Adipose tissue (tissue), 3 donors: Measurements from ENCODE around the gene KNSTRN. TPM values are rescaled to one million over a fixed set of nuclear protein-coding genes. Genes with fewer than 3 reads are reported as not detected.

ENCODE experiments used
- H3K27ac ChIP-seq: one replicate; pipeline ENCODE4 v1.5.1; 2013; ENCODE audit warnings: low read depth, low read length
- WGBS, 3 donors: extraction: QIAGEN DNeasy Blood & Tissue Kit; methylation state at CpG; one replicate each; pipeline ENCODE4 v1.1.7; 2013; 5-methylcytosine and 5-hydroxymethylcytosine counted together
- polyA plus RNA-seq, 3 donors: library from polyadenylated mRNA; stranded (reverse); fragments of 200-250 nt; gene quantifications; one replicate each; pipeline ENCODE4 v1.2.3, GENCODE V29; 2013
- donor health status: healthy with polysubstance abuse.
- donor health status: Bipolar disorder and iron deficiency.
- donor health status: healthy.

Gene KNSTRN
- polyA plus RNA-seq, 3 donors = 3.2 to 6.6 (median 6.6) TPM

DNA sequence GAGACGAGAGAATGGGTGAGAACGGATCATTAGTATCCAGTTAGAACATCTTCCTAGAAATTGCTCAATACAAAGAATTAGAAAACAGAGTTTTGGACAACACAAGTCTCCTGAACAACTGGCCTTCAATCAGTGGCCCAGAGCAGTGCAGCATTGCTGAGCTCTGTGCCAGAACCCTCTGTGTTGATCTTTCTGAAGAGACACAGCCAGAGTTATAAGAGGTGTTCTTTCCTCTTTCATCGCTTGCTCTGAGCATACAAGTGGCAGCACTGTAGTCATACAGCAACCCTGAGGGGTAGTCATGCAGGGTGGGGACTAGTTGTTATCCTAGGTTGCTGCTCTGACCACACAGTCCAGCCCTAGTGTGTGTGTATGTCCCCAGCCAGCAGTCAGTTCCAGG, 4.0 kb downstream of the KNSTRN start:
- 92 to 98% (median 93%) methylated on average over 3 of the region's 3 CpGs for WGBS, 3 donors

DNA sequence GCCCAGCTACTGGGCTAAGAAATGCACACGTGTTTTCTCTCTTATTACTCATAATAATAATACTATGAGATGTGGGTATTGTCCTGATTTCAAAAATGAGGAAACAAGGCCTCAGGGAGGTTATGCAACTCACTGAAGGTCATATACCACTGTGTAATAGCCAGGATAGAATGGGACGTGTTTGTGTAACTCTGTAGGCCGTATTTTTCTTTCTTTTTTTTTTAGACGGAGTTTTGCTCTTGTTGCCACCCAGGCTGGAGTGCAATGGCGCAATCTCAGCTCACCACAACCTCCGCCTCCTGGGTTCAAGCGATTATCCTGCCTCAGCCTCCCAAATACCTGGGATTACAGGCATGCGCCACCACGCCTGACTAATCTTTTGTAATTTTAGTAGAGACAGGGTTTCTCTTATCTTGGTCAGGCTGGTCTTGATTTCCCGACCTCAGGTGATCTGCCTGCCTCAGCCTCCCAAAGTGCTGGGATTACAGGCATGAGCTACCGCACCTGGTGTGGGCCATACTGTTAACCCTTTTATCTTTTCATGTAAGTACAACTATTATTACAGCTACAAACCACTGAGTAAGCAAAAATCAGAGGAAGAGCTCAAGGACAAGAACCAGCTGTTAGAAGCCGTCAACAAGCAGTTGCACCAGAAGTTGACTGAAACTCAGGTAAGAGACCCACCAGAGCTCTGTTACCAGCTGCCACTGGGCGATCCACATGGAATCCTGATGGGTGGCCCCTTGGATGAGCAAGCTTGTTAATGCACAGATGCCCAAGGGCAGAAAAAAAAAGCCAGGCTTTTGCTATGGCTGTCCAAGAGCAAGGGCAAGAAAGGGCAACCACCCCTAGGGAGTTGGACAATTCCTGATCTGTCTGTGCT, 6.7 kb downstream of the KNSTRN start:
- 66 to 91% (median 69%) methylated on average over 13 of the region's 13 CpGs for WGBS, 3 donors
- no peak overlapping the region for H3K27ac ChIP-seq

More for the DNA sequence above, 4.0 kb downstream of the KNSTRN start:
- no peak overlapping the region for H3K27ac ChIP-seq

DNA sequence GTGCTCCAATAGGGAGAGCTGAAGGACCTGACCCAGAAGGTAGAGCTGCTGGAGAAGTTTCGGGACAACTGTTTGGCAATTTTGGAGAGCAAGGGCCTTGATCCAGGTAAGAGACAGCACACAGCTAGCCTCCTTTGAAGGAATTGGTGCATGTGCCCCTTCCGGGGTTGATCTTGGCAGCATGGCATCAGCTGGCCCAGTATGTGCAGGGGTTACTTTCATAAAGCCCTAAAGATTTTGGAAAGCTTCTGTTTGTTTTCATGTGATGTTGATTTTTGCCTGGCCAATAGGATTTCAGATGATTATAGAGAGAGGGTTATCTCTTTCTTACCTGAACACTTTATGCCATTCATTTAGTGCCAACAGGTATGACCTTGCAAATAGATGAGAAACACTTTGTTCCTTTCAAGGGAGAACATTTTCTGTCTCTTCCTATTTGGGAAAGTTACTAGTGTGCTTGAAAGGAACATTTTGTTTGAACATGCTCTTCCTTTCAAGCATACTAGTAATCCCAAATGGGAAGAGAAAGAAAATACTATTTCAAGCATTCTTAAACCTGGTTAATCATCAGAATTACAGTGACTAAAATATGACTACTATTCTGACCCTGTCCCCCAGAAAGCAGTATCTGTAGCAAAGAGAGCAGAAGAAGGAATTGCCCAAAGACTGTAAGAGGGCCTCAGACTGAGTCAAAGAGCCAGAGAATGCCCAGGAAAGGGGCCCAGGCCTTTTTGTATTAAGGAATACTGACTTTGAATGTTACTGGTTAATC, 7.5 kb downstream of the KNSTRN start:
- H3K27ac ChIP-seq = no peak overlapping the region
- WGBS, 3 donors = 82 to 93% (median 87%) methylated on average over 2 of the region's 2 CpGs

DNA sequence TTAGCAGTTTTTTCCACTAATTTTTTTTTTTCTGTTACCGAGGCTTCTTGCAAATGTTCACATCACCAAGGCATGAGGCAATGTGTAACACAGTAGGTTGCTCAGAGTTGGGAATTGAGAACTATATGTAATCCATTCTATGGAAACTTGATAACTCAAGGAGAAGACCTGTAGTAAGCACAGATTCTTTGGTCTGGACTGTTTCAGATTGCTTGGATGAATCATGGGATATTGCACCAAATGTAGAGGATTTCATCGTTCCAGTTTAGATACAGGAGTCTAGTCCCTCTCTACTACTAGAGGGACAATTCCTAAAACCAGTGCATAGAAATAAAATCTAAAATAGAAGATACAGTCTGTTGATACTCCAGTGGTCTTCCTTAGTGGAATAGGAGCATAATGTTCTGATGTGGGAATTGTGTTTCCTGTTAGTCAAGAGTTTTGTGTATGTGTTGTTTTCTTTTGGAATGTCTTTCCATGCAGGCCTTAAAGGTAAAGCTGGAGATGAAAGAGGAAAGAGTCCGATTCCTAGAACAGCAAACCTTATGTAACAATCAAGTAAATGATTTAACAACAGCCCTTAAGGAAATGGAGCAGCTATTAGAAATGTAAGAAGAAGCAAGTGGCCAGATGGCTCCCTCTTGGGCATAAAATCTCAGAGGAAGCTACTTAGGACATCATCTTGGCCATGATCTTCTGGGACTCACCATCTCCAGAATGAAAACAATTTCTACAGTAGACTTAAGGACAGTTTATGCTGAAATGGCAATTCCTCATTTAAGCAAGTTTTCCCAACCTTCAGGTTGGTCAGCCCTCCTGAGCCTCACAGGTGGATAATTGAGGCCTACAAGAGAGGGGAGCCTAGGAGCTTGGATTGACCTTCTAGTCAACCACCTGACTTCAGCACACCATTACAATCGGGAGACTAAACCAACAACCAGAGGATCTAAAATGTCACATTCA, 10.7 kb downstream of the KNSTRN start:
- 83 to 93% (median 92%) methylated on average over 4 of the region's 4 CpGs for WGBS, 3 donors

DNA sequence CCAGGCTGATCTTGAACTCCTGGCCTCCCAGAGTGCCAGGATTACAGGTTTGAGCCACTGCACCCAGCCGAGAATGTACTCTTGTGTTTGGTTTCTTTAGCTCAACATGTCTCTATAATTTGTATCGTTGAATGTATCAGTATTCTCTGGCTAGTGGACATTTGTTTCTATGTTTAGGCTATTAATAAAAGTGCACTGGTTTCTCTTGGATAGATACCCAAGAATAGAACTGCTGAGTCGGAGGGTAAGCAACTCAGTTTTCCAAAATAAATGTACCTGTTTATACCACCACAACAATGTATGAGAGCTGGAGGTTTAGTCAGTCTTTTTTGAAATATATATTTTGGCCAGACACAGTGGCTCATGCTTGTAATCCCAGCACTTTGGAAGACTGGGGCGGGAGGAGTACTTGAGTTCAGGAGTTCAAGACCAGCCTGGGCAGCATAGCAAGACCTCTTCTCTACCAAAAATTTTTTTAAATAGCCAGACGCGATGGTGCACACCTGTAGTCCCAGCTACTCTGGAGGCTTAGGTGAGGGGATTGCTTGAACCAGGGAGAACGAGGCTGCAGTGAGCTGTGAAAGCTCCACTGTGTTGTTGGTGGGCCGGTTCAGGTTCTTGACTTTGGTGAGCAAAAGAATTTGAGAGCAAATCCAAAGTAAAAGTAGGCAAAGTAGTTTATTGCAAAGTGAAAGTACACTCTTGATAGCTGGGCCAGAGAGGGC, 15.3 kb downstream of the KNSTRN start:
- 90 to 92% (median 91%) methylated on average over 8 of the region's 8 CpGs for WGBS, 3 donors
- no peak overlapping the region for H3K27ac ChIP-seq

More for the DNA sequence above, 10.7 kb downstream of the KNSTRN start:
- no peak overlapping the region for H3K27ac ChIP-seq

DNA sequence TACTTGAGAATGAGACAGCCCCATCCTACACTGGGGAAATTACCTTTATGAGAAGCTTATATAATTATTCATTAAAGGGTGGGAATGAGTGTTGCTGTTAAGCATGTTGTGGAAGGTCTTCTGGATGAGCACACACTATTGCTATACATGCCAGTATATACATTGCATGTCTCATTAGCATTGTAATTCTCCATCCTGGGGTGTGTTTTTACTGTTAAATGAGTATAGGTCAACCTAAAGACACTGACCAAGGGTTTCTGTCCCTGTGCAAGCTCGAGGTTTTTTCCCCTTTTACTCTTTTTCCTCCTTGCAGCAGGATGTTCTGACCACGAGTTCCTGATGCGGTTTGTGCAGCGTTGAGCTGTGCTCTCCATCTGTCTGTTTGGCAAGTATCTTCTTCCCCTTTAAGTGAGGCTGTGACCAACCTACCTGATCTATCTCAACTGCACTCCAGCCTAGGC, 15.9 kb downstream of the KNSTRN start:
- WGBS, 3 donors = 44 to 64% (median 50%) methylated on average over 4 of the region's 4 CpGs
- H3K27ac ChIP-seq = no peak overlapping the region

DNA sequence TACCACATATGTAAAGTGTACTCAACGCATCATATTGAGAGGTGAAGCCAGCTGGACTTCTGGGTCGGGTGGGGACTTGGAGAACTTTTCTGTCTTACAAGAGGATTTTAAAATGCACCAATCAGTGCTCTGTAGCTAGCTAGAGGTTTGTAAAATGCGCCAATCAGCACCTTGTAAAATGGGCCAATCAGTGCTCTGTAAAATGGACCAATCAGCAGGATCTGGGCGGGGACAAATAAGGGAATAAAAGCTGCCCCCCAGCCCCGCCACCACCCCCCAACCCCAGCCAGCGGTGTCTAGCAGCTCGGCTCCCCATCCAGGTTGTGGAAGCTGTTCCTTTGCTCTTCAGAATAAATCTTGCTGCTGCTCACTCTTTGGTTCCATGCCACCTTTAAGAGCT, 16.8 kb downstream of the KNSTRN start:
- H3K27ac ChIP-seq = no peak overlapping the region
- 73 to 89% (median 79%) methylated on average over 7 of the region's 7 CpGs for WGBS, 3 donors

DNA sequence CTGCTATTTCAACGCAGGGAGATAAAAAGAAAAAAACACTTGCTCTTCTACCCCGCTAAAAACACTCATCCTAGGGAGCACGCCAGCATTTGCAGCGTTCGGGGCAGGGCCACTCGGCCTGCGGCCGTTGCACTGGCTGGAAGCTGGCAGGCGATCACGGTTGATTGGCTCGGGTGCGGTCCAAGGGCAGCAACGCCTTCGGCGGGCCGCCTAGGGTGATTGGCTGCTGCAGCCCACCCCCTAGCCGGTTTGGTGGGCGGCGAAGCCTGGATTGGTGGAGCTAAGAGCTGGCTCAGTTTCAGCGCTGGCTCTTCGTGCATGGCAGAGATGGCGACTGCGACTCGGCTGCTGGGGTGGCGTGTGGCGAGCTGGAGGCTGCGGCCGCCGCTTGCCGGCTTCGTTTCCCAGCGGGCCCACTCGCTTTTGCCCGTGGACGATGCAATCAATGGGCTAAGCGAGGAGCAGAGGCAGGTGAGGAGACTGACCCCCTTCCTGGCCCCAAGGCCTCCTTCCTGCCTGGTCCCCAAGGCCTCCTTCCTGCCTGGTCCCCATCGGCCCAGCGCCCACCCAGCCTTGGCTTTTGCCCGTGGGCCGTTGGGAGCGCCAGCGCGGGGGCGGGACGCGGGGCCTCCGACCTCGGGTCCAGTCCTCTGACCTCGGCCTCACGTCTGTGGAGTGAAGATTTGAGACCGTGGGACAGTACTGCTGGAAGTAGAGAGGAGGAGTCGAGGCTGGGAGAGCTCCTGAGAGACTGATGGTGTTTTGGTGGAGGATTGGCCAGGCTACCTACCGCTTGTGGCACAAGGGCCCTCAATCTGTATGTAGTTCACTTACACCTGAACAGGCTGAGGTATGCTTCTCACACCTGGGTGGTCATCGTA, 23.2 kb downstream of the KNSTRN start, which contains the start of gene IVD:
TSS of gene IVD (plus strand) at position 295 of the 881 bp plus-strand sequence. CDS start at position 328, 33 bp downstream.
- no peak within 1 kb of the TSS for H3K27ac ChIP-seq
- WGBS, 3 donors = 1% methylated on average over 53 to 54 of the region's 54 CpGs

DNA sequence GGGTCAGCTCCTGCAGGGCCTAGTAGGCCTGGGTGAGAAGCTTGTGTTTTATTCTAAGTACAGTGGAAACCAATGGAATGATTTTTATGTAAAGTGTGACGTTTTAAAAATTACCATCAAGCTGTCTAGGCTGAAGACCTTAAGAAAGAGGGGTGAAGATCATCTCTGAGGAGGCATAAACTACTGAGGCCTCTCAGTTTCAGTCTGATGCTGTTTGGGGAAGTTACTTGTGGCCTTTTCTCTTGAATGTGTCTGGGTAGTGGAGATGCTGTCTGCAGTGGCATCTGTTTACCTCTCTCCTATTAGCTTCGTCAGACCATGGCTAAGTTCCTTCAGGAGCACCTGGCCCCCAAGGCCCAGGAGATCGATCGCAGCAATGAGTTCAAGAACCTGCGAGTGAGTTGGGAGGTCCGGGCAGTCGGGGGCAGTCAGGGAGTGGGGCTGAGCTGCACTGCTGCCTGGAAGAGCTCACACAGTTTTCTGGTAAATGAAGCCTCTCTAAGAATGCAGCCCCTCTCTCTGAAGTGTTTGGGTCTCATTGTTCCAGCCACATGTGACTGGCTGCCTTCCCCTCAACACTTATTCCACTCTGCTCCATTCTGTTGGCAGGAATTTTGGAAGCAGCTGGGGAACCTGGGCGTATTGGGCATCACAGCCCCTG, 24.9 kb downstream of the KNSTRN start:
- H3K27ac ChIP-seq = no peak overlapping the region
- WGBS, 3 donors = 80 to 92% (median 82%) methylated on average over 8 of the region's 8 CpGs

DNA sequence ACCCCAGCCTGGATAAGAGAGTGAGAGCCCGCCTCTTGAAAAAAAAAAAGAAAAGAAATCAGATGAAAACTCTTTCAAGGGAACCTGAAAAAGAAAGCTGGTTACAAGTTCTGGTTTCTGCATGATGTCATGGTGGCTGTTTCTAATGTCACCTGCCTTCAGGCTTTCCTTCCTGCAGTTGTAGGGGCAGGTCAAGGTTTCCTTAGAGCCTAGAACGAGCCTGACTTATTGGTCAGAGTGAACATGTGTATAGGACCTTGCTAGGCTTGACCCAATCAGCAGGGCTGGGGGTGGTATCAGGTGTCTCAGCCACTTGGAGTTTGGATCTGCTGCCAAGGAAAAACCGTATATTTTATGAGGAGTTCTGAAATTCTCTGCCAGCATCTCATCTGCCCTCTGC, 26.8 kb downstream of the KNSTRN start:
- H3K27ac ChIP-seq = no peak overlapping the region
- 70 to 86% (median 79%) methylated on average over 3 of the region's 3 CpGs for WGBS, 3 donors

DNA sequence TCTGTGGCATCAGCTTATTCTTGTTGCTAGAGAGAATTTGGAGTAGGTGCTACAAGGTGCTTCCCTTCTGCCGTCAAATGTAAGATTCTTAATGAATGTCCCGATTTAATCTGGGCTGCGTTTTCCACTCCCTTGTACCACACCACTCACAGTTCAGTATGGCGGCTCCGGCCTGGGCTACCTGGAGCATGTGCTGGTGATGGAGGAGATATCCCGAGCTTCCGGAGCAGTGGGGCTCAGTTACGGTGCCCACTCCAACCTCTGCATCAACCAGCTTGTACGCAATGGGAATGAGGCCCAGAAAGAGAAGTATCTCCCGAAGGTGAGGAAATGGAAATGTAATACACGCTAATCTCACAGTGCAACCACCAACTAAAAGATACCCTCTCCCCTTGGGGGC, 28.0 kb downstream of the KNSTRN start:
- H3K27ac ChIP-seq = no peak overlapping the region
- 91 to 98% (median 96%) methylated on average over 11 of the region's 11 CpGs for WGBS, 3 donors

DNA sequence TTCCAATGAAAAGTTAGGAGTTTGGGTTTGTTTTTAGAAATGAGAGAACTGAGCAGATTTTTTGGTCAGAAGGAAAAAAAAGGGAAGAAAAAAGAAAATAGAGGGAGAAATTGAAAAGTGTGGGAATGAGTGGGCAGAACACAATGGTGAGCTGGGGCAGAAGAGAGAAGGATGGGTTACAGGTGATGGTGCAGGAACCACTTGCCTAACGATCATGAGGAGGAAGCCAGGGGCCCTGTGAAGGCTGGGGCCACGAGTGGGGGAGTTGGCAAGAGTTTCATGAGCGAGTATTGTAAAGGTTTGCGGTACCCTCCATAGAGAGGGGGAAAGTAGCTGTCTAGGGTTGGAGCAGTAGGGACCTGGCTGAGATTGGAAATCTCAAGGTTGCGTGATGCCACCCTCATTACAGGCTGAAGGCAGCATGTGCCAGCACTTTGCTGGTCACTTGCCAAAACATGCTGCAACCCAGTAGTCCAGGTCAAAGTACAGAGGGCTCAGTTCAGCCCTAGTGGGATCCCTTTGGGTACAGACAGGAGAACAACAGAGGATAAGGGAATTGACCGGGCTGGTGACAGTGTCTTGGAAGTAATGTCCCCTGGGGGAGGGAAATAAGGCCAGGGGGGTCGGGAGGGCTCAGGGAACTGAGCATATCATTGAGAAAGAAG, 29.7 kb downstream of the KNSTRN start:
- H3K27ac ChIP-seq = no peak overlapping the region
- 47 to 75% (median 72%) methylated on average over 7 of the region's 7 CpGs for WGBS, 3 donors

DNA sequence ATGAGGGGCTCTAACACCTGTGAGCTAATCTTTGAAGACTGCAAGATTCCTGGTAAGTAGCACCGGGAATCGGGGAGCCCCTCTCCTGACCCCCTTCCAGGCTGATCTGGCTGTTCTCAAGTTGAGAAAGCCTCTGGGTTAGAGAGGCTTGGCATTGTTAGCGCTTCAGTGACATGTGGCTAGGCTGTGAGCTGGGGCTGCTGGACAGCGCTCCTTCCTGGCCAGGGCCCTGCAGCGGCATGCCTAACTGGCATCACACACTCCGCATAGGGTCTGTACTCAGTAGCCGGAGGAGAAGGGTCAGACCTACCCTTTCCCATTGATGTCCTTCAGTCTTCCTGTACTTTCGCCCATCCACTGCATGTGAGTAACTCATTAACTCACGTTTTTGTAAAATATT, 30.5 kb downstream of the KNSTRN start:
- 88 to 91% (median 89%) methylated on average over 9 of the region's 9 CpGs for WGBS, 3 donors
- no peak overlapping the region for H3K27ac ChIP-seq

DNA sequence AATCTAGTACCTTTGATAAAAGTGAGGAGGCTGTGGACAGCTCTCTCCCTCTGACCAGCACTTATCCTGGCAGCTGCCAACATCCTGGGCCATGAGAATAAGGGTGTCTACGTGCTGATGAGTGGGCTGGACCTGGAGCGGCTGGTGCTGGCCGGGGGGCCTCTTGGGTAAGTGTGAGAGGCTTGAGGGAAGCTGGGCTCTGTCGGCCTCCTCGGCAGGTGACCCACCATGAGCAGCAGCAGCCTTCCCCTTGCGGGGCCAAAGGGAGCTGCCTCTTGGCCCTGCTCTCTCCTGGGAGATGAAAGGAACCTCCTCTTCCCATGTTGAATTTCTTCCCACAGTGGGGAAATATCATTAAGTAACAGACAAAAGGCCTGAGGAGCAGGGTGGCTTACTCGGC, 32.3 kb downstream of the KNSTRN start:
- 81 to 94% (median 92%) methylated on average over 7 of the region's 7 CpGs for WGBS, 3 donors
- H3K27ac ChIP-seq = no peak overlapping the region

DNA sequence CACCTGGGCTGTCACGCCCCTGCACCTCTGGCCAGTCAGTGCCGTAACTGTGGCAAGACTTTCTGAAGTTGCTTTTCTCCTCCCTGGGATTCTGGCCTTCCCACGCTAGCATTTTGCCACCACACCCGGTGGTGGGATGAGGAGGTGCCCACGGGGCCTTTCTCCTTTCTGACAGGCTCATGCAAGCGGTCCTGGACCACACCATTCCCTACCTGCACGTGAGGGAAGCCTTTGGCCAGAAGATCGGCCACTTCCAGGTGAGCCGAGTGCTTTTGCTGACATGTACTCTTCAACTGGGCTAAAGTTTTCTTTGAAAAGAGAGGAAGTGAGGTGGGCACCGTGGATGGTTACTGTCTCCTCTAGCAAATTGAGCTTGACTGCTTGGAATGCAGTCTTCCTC, 32.7 kb downstream of the KNSTRN start:
- WGBS, 3 donors = 91 to 93% (median 92%) methylated on average over 10 of the region's 10 CpGs

DNA sequence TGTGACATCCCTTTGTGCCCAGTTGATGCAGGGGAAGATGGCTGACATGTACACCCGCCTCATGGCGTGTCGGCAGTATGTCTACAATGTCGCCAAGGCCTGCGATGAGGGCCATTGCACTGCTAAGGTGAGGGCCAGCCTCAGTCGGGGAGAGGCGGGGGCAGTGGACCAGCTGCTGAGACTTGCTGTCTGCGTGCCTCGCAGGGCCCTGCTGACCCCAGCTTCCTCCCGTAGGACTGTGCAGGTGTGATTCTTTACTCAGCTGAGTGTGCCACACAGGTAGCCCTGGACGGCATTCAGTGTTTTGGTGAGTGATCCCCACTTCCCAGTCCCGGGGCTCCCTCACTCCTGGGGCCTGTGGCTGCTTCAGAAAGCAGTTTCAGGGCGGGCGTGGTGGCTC, 33.5 kb downstream of the KNSTRN start:
- 94 to 96% (median 95%) methylated on average over 14 of the region's 14 CpGs for WGBS, 3 donors

More for the DNA sequence above, 32.7 kb downstream of the KNSTRN start:
- no peak overlapping the region for H3K27ac ChIP-seq

More for the DNA sequence above, 33.5 kb downstream of the KNSTRN start:
- no peak overlapping the region for H3K27ac ChIP-seq
